Activated T-cell treated with anti-CD3 and anti-CD28 coated beads for 1 hour (primary cell): ENCODE data around the gene TLE5.
"Not testable (repeated sequence)": the region's sequence is repeated elsewhere in the genome, so short reads cannot be mapped to it uniquely, and the experiment has no call there.

Experiments used
- DNase-seq: peaks from one replicate; pipeline ENCODE4 v3.0.0-alpha.2; 2020; ENCODE audit warnings: low read depth

Gene TLE5

GRCh38 chr19:3025549-3025886 is 36.8 kb downstream of the TLE5 start:
- DNase-seq, result no peak

DNA sequence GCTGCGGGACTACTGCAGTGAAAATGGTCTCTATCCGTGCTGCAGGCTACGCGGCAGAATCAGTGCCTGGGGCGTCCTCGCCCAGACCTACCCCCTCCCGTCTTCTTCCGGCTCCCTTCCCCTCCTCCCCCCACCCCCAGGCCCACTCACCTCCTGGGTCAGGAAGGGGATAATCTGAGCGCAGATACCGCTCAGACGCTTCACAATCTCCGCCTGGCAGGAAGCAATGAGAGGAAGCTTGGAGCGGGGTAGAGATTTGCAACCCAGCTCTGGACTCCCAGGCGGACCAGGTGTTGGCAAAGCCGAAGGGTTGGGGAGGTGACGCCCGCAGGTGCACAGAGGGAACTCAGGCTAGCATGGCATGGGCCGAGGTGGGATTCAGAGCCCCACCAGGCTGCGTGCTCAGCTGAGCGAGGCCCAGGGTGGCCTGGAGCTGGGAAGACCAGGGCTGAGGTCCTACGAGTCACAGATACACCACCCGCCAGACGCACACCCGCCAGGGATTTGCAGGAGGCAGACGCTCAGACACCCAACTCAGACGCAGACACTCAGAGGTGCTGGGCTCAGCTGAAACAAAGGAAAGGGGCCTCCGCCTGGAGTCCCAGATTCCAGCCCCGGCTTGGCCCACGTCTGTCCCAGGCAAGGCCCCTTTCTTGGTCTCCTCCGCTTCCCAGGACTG is 37.3 kb downstream of the TLE5 start:
- DNase-seq, result no peak

DNA sequence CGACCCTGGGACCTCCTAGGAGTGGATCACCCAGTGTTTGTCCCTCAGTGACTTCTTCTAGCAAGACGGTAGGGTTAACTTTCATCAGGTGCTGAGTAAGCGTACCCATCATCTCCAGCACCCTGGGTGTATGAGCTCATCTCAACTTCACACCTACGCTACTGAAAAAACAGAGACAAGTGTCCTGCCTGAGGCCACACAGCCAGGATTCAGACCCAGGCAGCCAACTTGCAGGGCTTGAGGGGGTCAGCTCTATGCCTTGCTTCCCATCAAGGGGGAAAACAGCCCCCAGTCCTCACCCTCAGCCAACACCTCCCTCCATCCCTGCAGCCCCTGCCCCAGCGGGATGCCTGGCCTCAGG is 37.8 kb downstream of the TLE5 start:
- DNase-seq, result no peak

DNA sequence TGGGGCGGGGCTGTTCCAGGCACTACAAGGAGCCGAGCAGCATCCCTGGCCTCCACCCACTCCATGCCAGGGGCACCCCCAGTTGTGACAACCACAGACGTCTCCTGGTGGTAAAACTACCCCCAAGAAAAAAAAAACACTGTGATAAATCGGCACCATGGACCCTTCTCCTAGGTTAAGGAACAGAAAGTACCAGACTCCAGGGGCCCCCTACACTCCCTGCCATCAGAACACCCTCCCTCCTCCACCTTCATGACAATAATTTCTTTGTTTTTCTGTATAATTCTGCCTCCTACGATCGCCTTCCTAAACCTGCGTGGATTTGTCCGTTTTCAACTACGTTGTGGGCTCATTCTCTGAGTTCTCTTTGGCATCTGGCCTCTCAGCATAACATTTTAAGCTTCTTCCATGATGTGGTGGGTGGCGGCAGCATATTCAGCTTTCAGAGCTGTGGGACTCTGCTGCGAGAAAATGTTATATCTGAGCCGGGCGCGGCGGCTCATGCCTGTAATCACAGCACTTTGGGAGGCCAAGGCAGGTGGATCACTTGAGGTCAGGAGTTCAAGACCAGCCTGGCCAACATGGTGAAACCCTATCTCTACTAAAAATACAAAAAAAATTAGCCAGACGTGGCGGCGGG is 41.9 kb downstream of the TLE5 start:
- no peak for DNase-seq

- DNase-seq, result no peak
Measured at GRCh38 chr19:3019211-3019854, 43.0 kb downstream of the TLE5 start.

DNA sequence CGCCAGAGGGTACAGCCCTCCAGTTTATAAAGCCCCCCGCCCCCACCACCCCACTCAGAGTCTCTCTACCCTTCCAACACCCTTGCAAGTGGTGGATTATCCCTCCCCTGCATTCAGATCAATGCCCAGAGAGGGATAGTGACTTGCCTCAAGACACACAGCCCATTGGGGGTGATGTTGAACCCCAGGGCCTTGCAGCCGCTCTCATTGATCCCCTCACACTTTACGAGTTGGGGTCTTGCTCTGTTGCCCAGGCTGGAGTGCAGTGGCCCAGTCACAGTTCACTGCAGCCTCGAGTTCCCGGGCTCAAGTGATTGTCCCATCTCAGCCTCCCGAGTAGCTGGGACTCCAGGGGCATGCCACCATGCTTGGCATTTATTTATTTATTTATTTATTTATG is 44.4 kb downstream of the TLE5 start:
- no peak for DNase-seq

GRCh38 chr19:3015126-3016057 is 46.9 kb downstream of the TLE5 start:
- no peak for DNase-seq

DNA sequence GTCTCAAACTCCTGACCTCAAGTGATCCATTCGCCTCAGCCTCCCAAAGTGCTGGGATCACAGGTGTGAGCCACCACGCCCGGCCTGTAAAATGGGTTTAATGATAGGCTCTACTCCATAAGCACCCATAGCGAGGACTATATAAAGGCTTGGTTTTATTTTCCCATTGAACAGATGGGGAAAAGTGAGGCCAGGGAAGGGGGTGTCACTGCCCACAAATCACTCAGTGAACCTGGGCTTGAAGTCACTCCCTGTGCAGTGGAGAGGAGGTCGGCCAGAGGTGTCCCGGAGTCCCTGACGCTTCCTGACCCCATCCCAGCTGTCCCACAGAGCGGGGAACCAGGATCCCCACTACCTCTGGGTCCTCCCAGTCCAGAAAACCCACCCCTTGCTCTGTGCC is 48.2 kb downstream of the TLE5 start:
- no peak for DNase-seq

GRCh38 chr19:3013263-3013725 is 49.0 kb downstream of the TLE5 start:
- DNase-seq, result no peak

DNA sequence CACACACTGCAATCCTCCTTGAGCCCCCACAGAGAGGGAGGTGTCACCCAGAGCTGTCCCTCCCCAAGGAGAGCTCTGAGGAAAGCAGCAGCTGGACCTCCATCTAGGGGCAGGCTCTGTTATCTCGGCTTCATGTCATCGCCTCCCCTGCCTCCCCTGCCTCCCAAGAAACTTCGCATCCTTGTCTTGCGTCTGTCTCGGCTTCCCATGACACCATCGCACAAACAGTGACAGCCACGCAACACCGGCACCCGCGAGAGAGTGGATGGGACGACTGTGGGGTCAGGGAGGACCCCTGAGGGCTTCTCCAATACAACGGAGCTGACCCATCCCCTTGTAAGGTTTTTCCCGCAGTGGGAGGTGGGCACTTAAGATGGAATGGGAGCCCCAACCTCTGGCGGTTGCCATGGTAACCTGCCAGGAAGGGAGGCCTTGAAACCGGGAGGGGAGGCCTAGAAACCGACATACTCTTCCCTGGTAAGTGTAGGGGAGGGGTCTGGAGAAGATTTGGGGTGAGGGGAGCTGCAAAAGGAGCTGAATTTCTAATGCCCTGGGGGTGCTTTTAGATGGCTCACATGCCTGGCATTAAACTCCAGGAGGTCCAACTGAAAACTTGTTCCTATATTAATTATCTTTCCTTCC is 49.6 kb downstream of the TLE5 start:
- DNase-seq, result no peak

GRCh38 chr19:3012059-3012458 is 50.2 kb downstream of the TLE5 start:
- DNase-seq, result not testable (repeated sequence)

DNA sequence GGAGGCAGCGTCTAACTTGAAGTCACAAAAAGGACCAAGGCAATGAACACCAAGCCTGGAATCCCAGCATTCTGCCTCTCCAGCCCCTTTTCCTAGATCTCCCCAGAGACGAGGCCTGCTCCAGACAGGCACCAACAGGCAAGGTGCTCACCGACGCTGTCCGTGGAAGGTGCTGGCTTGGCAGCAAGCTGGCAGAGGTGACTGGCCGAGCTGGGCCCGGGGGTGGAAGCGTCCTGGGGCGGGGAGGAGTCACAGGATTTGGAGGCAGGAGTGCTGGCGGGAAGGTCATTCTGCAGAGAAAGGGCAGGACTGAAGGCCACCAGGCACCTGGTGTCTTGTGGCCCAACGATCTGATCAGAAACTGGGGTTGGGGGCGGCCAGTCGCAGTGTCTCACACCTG is 51.4 kb downstream of the TLE5 start:
- no peak for DNase-seq

DNA sequence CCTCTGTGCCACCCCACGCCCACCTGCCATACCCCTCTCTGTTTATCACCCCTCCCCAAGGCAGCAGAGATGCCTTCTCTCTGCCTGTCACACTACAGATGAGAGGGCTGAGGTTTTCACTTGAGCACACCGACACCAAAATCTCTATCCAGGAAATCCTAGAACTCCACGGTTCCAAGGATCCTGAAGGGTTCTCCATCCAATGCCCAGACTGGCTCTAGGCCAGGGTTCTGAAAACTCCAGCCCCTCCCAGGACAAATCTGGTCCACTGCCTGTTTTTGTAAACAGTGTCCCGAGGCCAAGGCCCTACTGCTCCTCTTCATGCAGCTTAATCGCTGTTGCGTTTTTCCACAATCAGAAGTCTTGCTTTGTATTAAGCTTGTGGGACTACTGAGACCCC is 53.3 kb downstream of the TLE5 start:
- no peak for DNase-seq

DNA sequence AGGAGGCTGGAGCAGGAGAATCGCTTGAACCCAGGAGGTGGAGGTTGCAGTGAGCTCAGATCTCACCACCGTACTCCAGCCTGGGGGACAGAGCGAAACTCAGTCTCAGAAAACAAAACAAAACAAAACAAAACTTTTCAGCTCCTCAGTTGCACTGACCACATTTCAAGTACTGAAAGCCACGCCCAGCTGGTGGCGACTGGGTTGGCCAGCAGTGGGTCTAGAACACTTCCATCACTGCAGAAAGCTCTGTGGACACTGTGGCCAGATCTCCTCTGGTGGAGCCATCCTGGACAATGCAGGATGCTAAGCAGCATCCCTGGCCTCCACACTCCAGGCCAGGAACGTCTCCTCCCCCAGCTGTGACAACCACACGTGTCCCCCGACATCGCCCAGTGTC is 54.3 kb downstream of the TLE5 start:
- DNase-seq, result no peak

DNA sequence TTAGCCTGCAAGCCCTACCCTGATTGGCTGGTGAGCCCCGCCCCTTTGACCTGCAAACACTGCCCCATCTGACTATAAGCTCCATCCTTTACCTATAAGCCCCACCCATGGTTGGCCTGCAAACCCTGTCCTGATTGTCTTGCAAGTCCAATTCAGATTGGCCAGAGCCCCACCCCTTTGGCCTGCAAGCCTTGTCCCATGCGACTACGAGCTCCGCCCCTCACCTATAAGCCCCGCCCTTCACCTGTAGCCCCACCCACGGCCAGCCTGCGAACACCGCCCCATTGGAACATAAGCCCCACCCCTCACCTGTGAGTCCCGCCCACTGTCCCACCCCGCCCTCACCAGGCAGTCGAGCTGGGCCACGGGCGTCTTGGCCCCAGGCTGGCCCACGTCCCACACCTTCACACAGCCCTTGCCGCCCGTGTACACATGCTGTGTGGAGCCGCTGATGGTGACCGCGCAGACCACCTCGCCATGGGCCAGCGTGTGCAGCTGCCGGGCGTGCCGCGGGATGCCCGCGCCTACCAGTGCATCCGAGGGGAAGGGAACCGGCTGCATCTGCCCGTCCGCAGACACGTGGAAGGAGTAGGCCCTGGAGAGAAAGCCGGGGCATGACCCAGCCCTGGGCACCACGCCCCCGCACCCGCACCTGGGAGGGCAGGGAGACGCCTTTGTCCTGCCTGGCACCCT is 56.1 kb downstream of the TLE5 start:
- DNase-seq, result no peak

DNA sequence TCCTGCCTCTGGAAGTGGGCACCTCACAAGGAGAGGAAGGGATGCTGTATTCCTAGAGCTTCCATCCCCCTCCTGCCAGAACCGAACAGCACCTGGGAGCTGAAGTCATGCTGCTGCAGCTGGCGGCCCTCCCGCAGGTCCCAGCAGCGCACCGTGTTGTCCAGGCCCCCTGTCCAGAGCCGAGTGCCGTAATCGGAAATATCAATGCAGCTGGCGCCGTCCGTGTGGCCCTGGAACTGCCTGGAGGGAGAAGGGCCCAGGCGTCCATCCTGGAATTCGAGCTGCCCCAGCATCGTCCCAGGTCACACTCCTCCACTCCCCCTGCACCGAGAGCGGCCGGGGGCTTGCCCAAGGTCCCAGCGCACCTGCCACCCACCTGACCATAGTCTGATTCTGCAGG is 57.0 kb downstream of the TLE5 start:
- no peak for DNase-seq

DNA sequence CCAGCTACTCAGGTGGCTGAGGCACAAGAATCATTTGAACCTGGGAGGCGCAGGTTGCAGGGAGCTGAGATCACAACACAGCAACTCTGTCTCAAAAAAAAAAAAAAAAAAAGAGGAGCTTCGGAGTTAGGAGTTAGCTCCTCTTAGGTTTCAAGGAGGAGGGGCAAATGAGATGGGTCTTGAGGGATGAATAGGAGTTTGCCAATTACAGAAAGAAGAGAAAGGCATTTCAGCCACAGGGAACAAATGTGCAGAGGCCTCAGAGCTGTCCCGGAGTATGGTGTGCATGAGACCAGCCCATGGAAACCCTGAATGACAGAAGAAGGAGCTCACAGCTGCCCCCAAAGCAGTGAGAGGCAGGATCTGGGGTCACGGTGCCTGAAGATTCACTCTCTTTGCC is 57.8 kb downstream of the TLE5 start:
- no peak for DNase-seq

DNA sequence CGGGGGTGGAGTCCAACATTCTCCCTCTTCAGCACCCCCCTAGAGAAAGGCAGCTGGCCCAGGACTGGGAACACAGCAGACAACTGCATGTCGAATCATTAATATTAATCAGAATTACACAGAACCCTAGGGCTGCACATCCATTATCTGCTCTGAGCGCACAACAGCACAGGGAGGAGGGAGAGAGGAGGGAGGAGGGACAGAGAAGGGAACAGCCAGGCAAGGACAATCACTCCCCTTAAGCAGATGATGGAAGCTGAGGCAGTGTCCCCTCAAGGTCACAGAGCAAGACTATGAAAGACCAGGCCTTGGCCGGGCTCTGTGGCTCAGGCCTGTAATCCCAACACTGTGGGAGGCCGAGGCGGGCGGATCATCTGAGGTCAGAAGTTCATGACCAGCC is 59.2 kb downstream of the TLE5 start:
- no peak for DNase-seq
